Ascending aorta (tissue), 2 donors: ENCODE data around the gene FXYD1. TPM values are rescaled to one million over a fixed set of nuclear protein-coding genes. Genes with fewer than 3 reads are reported as not detected.

Source experiments
- DNase-seq, 2 donors: peaks; one replicate each; pipeline ENCODE4 v3.0.0-alpha.2; 2019; ENCODE audit warnings: low spot score in 2 of 2
- H3K27ac ChIP-seq, 2 donors: fragments of 200-600 bp; sonication (generic); one replicate each; pipeline ENCODE4 v1.5.1; 2016 to 2017; ENCODE audit warnings: mild to moderate bottlenecking in 1 of 2
- H3K27me3 ChIP-seq: fragments of 200-600 bp; sonication (generic); one replicate; pipeline ENCODE4 v1.5.1; 2017
- H3K36me3 ChIP-seq, 2 donors: fragments of 200-600 bp; sonication (generic); one replicate each; pipeline ENCODE4 v1.5.1; 2016
- H3K4me1 ChIP-seq, 2 donors: fragments of 200-600 bp; sonication (generic); one replicate each; pipeline ENCODE4 v1.5.1; 2016 to 2017; ENCODE audit warnings: mild to moderate bottlenecking in 1 of 2
- H3K4me3 ChIP-seq, 2 donors: fragments of 200-600 bp; sonication (generic); one replicate each; pipeline ENCODE4 v1.5.1; 2016 to 2017; ENCODE audit warnings: mild to moderate bottlenecking in 1 of 2
- H3K9me3 ChIP-seq, 2 donors: fragments of 200-600 bp; sonication (generic); one replicate each; pipeline ENCODE4 v1.5.1; 2016
- CTCF ChIP-seq, 3 experiments: fragments of 200-600 bp in 2 of 3; fragments of 450-650 bp in 1 of 3; sonication (generic) in 2 of 3; IDR thresholded peaks; one replicate each; pipeline ENCODE4 v1.5.1; 2016 to 2019; ENCODE audit warnings: antibody characterized with exemption in 3 of 3, mild to moderate bottlenecking in 1 of 3, moderate library complexity in 1 of 3
- intact Hi-C: fragments of 100-400 bp; cut with DNase I; formaldehyde crosslinking; loops from one replicate; pipeline ENCODE4 v1.15.1; 2023
- total RNA-seq: library from RNA; depleted of rRNA; stranded (reverse); fragments of >200 nt; gene quantifications from one replicate; pipeline ENCODE4 v1.1.0, GENCODE V29; 2016

FXYD1 gene
- total RNA-seq, 1 donor from 2014 or later = 34.8 TPM

- TF ChIP-seq CTCF (IDR thresholded peaks at IDR 0.05) = no peak
- DNase-seq = no peak
- Histone ChIP-seq H3K27me3 (no peaks in the 10 kb centered on the region), H3K4me3 (no peak overlapping the region), H3K27ac (no peak overlapping the region), H3K36me3 (peaks cover 0 to 11% of the 10 kb centered on the region in 2 donors), H3K4me1 (no peaks in the 10 kb centered on the region), H3K9me3 (no peaks in the 10 kb centered on the region)
- intact Hi-C loops = no loop called here
Measured at GRCh38 chr19:35174226-35174625, 35.6 kb downstream of the FXYD1 start.

- H3K4me1 ChIP-seq = no peaks in the 10 kb centered on the region
- intact Hi-C loops = no loop called here
Measured at GRCh38 chr19:35176181-35176570, 37.6 kb downstream of the FXYD1 start.

GRCh38 chr19:35177377-35178274, 39.0 kb downstream of the FXYD1 start:
- Histone ChIP-seq H3K27me3 (no peaks in the 10 kb centered on the region), H3K36me3 (no peaks in the 10 kb centered on the region), H3K4me3 (no peak overlapping the region), H3K27ac (no peak overlapping the region), H3K4me1 (no peaks in the 10 kb centered on the region), H3K9me3 (no peaks in the 10 kb centered on the region)
- no peak for DNase-seq
- TF ChIP-seq CTCF (IDR thresholded peaks at IDR 0.05) = no peak
- intact Hi-C loops = no loop called here

More at GRCh38 chr19:35176181-35176570, 37.6 kb downstream of the FXYD1 start:
- no peak for TF ChIP-seq CTCF (IDR thresholded peaks at IDR 0.05)
- DNase-seq = no peak
- no peaks in the 10 kb centered on the region for H3K27me3 ChIP-seq
- H3K36me3 ChIP-seq = no peaks in the 10 kb centered on the region
- H3K4me3 ChIP-seq = no peak overlapping the region
- H3K9me3 ChIP-seq = no peaks in the 10 kb centered on the region
- no peak overlapping the region for H3K27ac ChIP-seq

GRCh38 chr19:35178701-35179100, 40.1 kb downstream of the FXYD1 start:
- H3K9me3 ChIP-seq = no peaks in the 10 kb centered on the region
- no peak overlapping the region for H3K27ac ChIP-seq
- H3K4me1 ChIP-seq = no peaks in the 10 kb centered on the region
- H3K27me3 ChIP-seq = no peaks in the 10 kb centered on the region
- no peak overlapping the region for H3K4me3 ChIP-seq
- DNase-seq = no peak
- intact Hi-C loops = no loop called here
- no peak for TF ChIP-seq CTCF (IDR thresholded peaks at IDR 0.05)
- H3K36me3 ChIP-seq = no peaks in the 10 kb centered on the region

GRCh38 chr19:35179830-35180229, 41.2 kb downstream of the FXYD1 start:
- no peaks in the 10 kb centered on the region for H3K9me3 ChIP-seq
- TF ChIP-seq CTCF (IDR thresholded peaks at IDR 0.05) = no peak
- intact Hi-C loops = no loop called here

More at GRCh38 chr19:35179830-35180229, 41.2 kb downstream of the FXYD1 start:
- Histone ChIP-seq H3K36me3 (no peaks in the 10 kb centered on the region), H3K4me1 (no peaks in the 10 kb centered on the region), H3K27ac (no peak overlapping the region), H3K4me3 (no peak overlapping the region), H3K27me3 (no peaks in the 10 kb centered on the region)
- DNase-seq = no peak
